COLO668 (cell line): ENCODE data around the gene ZBTB4.

Experiments used
- DNase-seq: peaks from one replicate; lab custom pipeline; 2025; ENCODE audit not compliant: unreplicated experiment; lab: John Stamatoyannopoulos, UW

The ZBTB4 gene

GRCh38 chr17:7423679-7424078 is 55.8 kb downstream of the ZBTB4 start:
- no peak for DNase-seq

GRCh38 chr17:7421186-7421585 is 58.2 kb downstream of the ZBTB4 start:
- DNase-seq, result no peak

- DNase-seq, result no peak
Measured at GRCh38 chr17:7419819-7420610, 59.4 kb downstream of the ZBTB4 start, which contains the start of gene SPEM1. TSS of gene SPEM1 (plus strand) at chr17:7420324. CDS start at chr17:7420385, 61 bp downstream.

GRCh38 chr17:7418472-7419152 is 60.8 kb downstream of the ZBTB4 start:
- no peak for DNase-seq

GRCh38 chr17:7417056-7417655 is 62.3 kb downstream of the ZBTB4 start:
- DNase-seq, result no peak

GRCh38 chr17:7416323-7416722 is 63.1 kb downstream of the ZBTB4 start:
- no peak for DNase-seq

GRCh38 chr17:7415784-7416183 is 63.6 kb downstream of the ZBTB4 start:
- no peak for DNase-seq

- DNase-seq, result no peak
Measured at GRCh38 chr17:7414837-7415236, 64.6 kb downstream of the ZBTB4 start.

- DNase-seq, result no peak
Measured at GRCh38 chr17:7413346-7413985, 66.0 kb downstream of the ZBTB4 start.

- DNase-seq, result no peak
Measured at GRCh38 chr17:7411427-7411750, 68.0 kb downstream of the ZBTB4 start.

GRCh38 chr17:7410634-7411426 is 68.6 kb downstream of the ZBTB4 start:
- DNase-seq, result no peak

- DNase-seq, result no peak
Measured at GRCh38 chr17:7409716-7410115, 69.7 kb downstream of the ZBTB4 start.
